ENCODE measurements around the gene COG1.

COG1 gene

GRCh38 chr17:73170324-73170723 is 22.5 kb upstream of the COG1 start:
- DNase-seq: no peak

- DNase-seq: no peak
Observed at GRCh38 chr17:73172252-73172651, 20.6 kb upstream of the COG1 start.

- DNase-seq: no peak
Observed at GRCh38 chr17:73174126-73174525, 18.7 kb upstream of the COG1 start.

GRCh38 chr17:73175962-73176565 is 16.8 kb upstream of the COG1 start:
- no peak for DNase-seq

GRCh38 chr17:73179387-73179786 is 13.5 kb upstream of the COG1 start:
- no peak for DNase-seq

- no peak for DNase-seq
Observed at GRCh38 chr17:73179878-73180277, 13.0 kb upstream of the COG1 start.

GRCh38 chr17:73182616-73183310 is 10.1 kb upstream of the COG1 start:
- DNase-seq: no peak

GRCh38 chr17:73184136-73184993 is 8.5 kb upstream of the COG1 start:
- DNase-seq: peak; percentile 80 to 87

- DNase-seq: no peak
Observed at GRCh38 chr17:73186283-73187050, 6.4 kb upstream of the COG1 start.

- DNase-seq: no peak
Observed at GRCh38 chr17:73187203-73187769, 5.6 kb upstream of the COG1 start.

GRCh38 chr17:73188011-73188410 is 4.8 kb upstream of the COG1 start:
- DNase-seq: no peak

- DNase-seq: peak; percentile 85 to 88
Observed at GRCh38 chr17:73189417-73190099, 3.3 kb upstream of the COG1 start.

- peak; percentile 85 to 91 for DNase-seq
Observed at GRCh38 chr17:73191443-73192205, 1.2 kb upstream of the COG1 start.

- peak; percentile 56 to 57 for DNase-seq
Observed at GRCh38 chr17:73192206-73192893, 505 bp upstream of the COG1 start.

GRCh38 chr17:73194514-73195222 is 1.8 kb downstream of the COG1 start:
- no peak for DNase-seq

GRCh38 chr17:73196500-73196899 is 3.6 kb downstream of the COG1 start:
- DNase-seq: no peak

- DNase-seq: no peak
Observed at GRCh38 chr17:73197161-73197560, 4.3 kb downstream of the COG1 start.

- no peak for DNase-seq
Observed at GRCh38 chr17:73198201-73198929, 5.5 kb downstream of the COG1 start.

GRCh38 chr17:73198930-73199260 is 6.0 kb downstream of the COG1 start:
- DNase-seq: no peak
